Amniotic epithelial cell (primary cell): ENCODE results near the gene FSD1L.
"Not testable (repeated sequence)": the region's sequence is repeated elsewhere in the genome, so short reads cannot be mapped to it uniquely, and the experiment has no call there.

Source experiments
- DNase-seq: peaks from one replicate; pipeline ENCODE4 v3.0.0-alpha.2; 2010; ENCODE audit warnings: low read depth

The FSD1L gene

GRCh38 chr9:105557804-105558610 lies 110.2 kb downstream of the FSD1L start, which contains the start of gene FKTN:
TSS of gene FKTN (plus strand) at chr9:105558131. CDS start at chr9:105575033, 16,902 bp downstream.
- DNase-seq, result peak; percentile 76

GRCh38 chr9:105572455-105572854 lies 124.6 kb downstream of the FSD1L start:
- no peak for DNase-seq

GRCh38 chr9:105579952-105580351 lies 132.1 kb downstream of the FSD1L start:
- DNase-seq, result not testable (repeated sequence)

- DNase-seq, result not testable (repeated sequence)
Observed at GRCh38 chr9:105581550-105581949, 133.7 kb downstream of the FSD1L start.

- no peak for DNase-seq
Observed at GRCh38 chr9:105593145-105593544, 145.3 kb downstream of the FSD1L start.
